VCaP (cell line): ENCODE measurements around the gene CHD9.
"Not testable (repeated sequence)": the region's sequence is repeated elsewhere in the genome, so short reads cannot be mapped to it uniquely, and the experiment has no call there.

Source experiments
- H3K27ac ChIP-seq: fragments of 450-650 bp; 2 replicates; pipeline ENCODE4 v1.5.1; 2017
- TF ChIP-seq, protein P1 (sequence below): fragments of 450-650 bp; conservative IDR thresholded peaks from 2 replicates; pipeline ENCODE4 v1.5.1; 2017; ENCODE audit warnings: mild to moderate bottlenecking, moderate library complexity

CHD9 gene

GRCh38 chr16:53068423-53068833, 13.6 kb downstream of the CHD9 start:
- no peak overlapping the region for H3K27ac ChIP-seq
- TF ChIP-seq, protein P1, sequence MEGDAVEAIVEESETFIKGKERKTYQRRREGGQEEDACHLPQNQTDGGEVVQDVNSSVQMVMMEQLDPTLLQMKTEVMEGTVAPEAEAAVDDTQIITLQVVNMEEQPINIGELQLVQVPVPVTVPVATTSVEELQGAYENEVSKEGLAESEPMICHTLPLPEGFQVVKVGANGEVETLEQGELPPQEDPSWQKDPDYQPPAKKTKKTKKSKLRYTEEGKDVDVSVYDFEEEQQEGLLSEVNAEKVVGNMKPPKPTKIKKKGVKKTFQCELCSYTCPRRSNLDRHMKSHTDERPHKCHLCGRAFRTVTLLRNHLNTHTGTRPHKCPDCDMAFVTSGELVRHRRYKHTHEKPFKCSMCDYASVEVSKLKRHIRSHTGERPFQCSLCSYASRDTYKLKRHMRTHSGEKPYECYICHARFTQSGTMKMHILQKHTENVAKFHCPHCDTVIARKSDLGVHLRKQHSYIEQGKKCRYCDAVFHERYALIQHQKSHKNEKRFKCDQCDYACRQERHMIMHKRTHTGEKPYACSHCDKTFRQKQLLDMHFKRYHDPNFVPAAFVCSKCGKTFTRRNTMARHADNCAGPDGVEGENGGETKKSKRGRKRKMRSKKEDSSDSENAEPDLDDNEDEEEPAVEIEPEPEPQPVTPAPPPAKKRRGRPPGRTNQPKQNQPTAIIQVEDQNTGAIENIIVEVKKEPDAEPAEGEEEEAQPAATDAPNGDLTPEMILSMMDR = no peak

DNA sequence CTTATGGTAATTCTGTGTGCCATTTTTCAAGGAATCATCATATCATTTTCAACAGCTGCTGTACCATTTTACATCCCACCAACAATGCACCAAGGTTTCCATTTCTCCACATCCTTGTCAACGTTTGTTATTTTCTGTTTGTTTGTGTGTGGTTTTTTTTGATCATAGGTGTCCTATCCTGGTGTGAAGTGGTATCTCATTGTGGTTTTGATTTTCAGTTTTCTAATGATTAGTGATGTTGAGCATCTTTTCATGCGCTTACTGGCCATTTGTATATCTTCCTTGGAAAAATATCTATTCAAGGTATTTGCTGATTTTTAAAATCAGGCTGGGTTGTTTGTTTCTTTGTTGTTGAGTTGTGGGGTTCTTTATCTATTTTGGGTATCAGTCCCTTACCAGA, 15.0 kb downstream of the CHD9 start:
- no peak overlapping the region for H3K27ac ChIP-seq
- TF ChIP-seq, protein P1 = no peak

DNA sequence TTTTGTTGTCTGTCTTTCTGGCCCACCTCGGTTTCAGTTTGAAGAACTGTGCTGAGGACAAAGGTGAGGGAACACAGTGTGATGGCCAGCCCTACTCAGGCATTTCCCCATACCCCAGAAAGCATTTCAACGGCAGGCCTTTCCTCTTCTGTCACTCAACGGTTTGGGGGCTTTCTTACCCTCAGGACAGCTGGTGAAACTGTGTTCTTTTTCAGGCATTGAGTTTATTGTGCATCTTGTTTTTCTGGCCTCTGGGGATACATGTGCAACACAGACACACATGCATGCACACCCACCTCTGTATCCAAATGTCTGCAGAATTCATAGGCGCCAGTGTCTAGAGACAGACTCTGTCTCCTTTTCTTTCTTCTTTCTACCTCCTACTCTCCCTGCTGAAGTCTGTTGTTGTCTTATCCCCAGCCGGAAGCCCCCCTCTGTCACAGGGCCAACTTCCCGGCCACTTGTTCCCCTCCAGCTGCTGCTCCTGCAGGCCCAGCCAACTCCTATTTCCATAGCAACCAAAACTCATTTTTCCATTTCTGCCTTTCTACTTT, 17.0 kb downstream of the CHD9 start:
- no peak overlapping the region for H3K27ac ChIP-seq
- TF ChIP-seq, protein P1 = no peak

- H3K27ac ChIP-seq = no peak overlapping the region
- TF ChIP-seq, protein P1 = no peak
These were observed 18.2 kb downstream of the CHD9 start for GRCh38 chr16:53073022-53073421.

GRCh38 chr16:53074296-53074695, 19.5 kb downstream of the CHD9 start:
- H3K27ac ChIP-seq = not testable (repeated sequence)

- H3K27ac ChIP-seq = not testable (repeated sequence)
These were observed 20.7 kb downstream of the CHD9 start for GRCh38 chr16:53075461-53075860.

GRCh38 chr16:53078247-53078646, 23.5 kb downstream of the CHD9 start:
- no peak overlapping the region for H3K27ac ChIP-seq
- TF ChIP-seq, protein P1 = no peak

- TF ChIP-seq, protein P1 = no peak
- H3K27ac ChIP-seq = no peak overlapping the region
These were observed 24.1 kb downstream of the CHD9 start for GRCh38 chr16:53078765-53079485.
